Measurements from ENCODE around the gene DACH1.

DNA sequence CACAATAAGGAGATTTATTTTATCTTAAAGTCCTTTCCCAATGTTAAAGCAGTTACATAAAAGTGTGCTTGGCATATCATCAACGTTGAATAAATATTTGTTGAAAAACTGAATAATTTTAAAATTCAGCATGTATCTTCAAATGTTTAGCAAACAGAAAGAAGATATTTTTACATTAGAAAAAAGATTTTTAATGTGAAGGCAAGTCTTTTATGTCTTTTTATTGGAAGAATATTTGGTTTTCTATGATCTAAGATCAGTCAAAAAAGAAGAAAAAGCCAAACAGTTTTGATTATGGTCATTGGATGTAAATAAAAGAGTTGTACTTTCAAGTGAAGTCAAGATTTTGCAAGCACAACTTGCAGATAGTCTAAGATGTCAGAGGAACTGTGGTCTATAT is 397.4 kb downstream of the DACH1 start:
- no peak for TF ChIP-seq SIN3A (IDR thresholded peaks at IDR 0.05; ENCODE audit: low read depth)
- TF ChIP-seq CTCF (IDR thresholded peaks at IDR 0.05 in 2 of 3, conservative IDR thresholded peaks at IDR 0.05 in 1 of 3; ENCODE audit: borderline replicate concordance in 1 of 3, insufficient read depth in 1 of 3, low read depth in 2 of 3, low read length in 2 of 3) = no peak
- TF ChIP-seq EZH2 (IDR thresholded peaks at IDR 0.05) = no peak
- TF ChIP-seq, protein P1, sequence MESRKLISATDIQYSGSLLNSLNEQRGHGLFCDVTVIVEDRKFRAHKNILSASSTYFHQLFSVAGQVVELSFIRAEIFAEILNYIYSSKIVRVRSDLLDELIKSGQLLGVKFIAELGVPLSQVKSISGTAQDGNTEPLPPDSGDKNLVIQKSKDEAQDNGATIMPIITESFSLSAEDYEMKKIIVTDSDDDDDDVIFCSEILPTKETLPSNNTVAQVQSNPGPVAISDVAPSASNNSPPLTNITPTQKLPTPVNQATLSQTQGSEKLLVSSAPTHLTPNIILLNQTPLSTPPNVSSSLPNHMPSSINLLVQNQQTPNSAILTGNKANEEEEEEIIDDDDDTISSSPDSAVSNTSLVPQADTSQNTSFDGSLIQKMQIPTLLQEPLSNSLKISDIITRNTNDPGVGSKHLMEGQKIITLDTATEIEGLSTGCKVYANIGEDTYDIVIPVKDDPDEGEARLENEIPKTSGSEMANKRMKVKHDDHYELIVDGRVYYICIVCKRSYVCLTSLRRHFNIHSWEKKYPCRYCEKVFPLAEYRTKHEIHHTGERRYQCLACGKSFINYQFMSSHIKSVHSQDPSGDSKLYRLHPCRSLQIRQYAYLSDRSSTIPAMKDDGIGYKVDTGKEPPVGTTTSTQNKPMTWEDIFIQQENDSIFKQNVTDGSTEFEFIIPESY (IDR thresholded peaks at IDR 0.05; ENCODE audit: extremely low read depth, insufficient replicate concordance, low read length) = no peak
- TF ChIP-seq POLR2A (IDR thresholded peaks at IDR 0.05; ENCODE audit: borderline replicate concordance, extremely low read depth, insufficient read depth, insufficient read length) = no peak
- no peak for TF ChIP-seq SP1 (IDR thresholded peaks at IDR 0.05; ENCODE audit: low read depth)
- TF ChIP-seq RAD21 (IDR thresholded peaks at IDR 0.05; ENCODE audit: low read depth) = no peak
- TF ChIP-seq MAX (IDR thresholded peaks at IDR 0.05) = no peak
- no peak for TF ChIP-seq YY1 (IDR thresholded peaks at IDR 0.05; ENCODE audit: extremely low read depth, insufficient replicate concordance, low read depth, low read length)

Data from HCT116 (cell line).